Dedifferentiated amniotic fluid mesenchymal stem cell (primary cell): ENCODE results near the gene AGER.
"Not testable (repeated sequence)": the region's sequence is repeated elsewhere in the genome, so short reads cannot be mapped to it uniquely, and the experiment has no call there.

Experiments
- DNase-seq: peaks from one replicate; pipeline ENCODE4 v3.0.0-alpha.2; 2016; ENCODE audit errors: extremely low spot score

AGER gene

DNA sequence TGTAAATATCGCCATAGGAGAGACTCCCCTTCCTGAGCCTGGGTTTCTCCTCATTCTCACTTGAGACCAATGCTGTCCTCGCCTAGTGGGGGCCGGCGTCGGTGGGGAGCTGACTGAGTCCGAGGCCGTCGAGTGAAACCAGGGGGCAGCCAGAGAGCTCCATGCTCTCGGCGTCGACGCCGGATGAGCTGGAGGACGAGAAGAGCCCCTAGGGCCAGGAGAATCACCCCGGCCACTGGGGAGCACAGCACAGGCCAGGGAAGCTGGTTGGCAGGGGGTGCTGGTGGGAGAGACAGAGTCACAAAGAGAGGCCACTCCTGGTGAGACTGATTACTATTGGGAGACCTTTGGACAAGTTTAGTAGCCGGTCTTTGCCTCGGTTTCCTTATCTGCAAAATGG is 14.8 kb upstream of the AGER start:
- no peak for DNase-seq

DNA sequence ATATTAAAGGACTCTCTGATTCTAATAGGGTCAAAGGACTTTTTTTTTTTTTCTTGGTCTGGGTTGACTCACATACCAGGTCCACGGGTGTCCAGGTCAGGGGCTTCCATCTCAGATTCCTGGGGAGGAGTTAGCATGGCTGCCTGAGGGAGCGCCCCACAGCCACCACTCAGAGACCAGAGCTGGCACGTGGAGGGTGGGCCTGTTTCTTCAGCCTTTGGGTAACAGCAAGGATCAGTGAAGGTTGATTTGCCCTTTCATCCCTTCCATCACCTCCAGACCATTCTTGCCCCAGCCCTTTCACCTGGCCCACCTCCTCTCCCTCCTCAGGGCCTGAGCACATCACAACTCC is 14.3 kb upstream of the AGER start:
- no peak for DNase-seq

DNA sequence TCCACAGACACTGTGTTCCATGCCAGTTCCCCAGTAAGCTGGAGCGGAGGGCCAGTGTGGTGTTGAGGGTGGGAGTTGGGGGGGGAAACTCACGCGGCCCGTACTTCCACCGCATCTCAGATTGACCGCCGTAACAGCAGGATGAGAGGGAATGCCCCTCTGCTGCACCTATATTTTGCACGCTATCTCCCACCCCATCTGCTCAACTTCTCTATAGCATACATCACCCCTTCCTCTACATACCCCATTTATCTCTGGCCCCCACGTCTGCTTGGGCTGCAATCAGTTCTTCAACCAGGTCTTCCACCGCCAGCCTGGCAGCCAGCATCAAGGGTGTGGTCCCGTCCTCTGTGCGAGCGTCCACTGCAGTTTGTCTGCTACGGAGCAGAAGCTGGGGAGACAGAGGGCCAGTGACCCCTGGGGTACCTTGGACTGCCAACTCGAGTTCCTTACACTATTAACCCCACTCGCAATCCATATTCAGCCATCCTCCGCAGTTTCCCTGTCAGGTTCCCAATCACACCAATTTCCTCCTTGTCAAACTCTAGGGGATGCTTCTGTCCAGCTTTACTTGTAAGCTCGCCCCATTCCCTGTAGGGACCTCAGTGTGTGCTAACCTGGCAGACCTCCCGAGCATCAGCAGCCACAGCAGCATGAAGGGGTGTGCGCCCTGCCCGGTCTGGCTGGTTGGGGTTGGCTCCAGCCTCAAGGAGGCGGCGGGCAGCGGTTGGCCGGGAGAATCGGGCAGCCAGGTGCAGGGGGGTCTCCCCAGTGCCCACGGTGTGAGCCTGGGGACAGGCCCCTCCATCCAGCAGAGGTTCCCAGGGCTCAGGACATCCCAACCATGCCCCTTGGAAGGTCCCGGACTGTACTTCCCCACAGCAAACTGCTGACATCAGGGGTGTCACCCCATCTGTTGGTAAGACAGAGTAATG is 12.9 kb upstream of the AGER start:
- DNase-seq = no peak

DNA sequence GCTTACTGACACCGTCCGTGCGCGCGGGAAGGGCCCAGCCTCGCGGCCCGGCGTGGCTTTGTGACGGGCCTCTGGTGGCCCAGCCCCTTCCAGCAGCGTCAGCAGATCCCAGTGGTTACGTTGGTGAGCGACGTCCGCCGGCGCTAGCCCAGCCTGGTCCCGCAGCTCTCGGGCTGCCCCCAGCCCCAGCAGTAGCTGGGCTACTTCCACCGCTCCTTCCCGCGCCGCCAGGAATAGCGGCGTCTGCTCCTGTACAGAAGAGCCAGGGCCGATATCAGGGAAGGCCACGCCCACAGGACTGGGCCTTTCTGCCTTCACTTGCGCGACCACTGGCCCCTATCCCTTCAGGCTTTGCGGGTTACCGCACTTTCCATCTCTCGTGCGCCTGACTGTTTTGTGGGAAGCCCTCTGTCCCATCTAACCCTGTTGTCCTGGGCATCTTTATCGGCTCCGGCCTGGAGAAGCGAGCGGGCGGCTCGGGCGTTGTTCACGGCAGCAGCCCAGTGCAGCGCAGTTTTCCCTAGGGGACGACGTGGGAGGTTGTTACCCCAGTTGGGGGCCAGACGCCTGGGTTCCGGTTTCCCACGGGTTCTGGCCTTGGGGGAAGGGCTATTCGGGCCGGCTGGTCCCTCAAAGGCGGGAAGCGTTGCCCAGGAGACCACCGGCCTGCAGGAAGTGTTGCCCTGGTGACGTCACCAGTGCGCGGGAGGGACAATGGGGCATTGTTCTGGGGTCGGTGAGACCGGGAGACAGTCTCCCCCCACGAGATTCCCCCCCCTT is 12.0 kb upstream of the AGER start:
- peak; percentile 31 for DNase-seq

DNA sequence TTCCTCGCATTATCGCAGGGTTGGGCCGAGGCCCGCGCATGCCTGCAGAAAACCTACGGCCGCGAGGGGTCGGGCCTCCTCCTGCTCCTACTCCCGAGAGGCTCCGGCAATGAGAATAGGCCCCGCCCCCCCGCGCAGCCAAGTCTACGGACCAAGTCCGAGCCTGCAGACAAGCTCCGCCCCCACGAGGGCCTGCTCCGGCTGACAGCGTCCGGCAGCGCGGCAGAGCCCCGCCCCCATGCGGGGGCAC is 11.5 kb upstream of the AGER start:
- peak; percentile 100 for DNase-seq

DNA sequence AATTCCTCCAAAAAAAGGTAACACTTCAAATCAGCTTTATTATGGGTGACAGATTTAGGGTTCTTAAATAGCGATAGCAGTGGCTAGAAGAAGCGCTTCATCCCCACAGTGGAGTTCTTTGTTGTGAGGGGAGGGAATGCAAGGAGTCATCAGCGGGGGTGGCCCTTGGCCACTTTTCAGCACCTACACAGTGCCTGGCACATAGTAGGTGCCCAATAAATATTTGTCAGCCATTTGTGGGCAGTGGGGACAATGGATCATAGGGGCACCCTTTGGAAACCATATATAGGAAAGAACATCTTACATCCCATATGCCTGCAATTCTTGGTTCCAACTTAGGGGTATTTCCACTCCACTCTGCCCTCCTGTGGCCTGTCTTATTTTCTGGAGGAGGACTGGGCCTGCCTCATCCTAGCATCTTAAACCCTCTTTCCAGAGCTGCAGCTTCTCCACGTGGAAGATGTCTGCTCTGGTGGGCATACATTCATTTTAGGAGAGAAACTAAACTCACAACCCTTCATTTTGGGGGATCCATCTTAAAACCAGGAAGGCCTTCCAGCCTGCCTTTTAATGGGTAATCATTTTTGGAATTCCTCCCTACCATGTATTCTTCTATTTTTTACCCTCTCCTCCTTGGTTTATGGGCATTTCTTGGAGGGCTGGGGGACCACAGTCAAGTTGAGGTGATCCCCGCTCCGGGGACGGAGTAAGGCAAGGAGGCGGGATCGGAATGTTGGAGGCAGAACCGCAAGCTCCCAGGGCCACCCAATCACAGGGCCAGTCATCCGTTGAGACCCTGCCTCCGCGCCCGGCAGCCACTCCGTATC is 11.0 kb upstream of the AGER start:
- DNase-seq = peak; percentile 64

DNA sequence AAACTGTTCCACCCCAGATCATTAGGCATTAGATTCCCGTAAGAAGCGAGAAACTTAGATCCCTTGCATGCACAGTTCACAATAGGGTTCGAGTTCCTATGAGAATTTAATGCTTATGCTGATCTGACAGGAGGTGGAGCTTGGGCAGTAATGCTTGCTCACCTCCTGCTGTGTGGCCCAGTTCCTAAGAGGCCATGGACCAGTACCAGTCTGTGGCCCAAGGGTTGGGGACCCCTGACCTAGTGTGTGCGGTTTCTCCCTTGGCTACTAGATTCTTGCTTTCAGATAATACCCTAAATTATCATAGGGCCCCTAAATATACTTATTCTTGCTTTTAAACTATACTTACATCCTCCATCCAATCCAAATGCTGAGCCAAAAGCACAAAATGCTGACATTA is 10.3 kb upstream of the AGER start:
- no peak for DNase-seq

- not testable (repeated sequence) for DNase-seq
These were observed 9.0 kb upstream of the AGER start for GRCh38 chr6:32193096-32193495.

DNA sequence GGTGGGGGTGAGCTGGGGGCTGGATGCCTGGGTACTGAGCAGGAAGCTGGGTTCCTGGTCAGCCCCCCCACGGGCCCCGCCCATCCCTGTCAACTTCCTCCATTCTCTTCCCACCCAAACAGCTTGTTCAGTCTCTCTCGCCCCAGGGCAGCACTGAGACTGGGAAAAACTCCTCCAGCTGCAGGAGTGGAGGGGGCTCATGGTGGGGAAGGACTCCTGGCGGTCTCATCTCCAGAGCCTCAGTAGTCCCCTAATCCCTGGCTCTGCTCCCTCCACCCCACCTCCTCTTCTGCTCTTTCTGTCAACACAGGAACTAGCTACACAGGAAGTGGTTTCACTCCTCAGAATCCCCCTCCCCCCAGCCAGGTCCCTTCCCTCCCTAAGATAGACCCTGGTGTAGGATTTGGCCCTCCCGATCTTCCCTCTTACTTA is 8.6 kb upstream of the AGER start, which contains the start of gene GPSM3:
Gene GPSM3 (minus strand): TSS at position 36 of the 432 bp plus-strand sequence. CDS start 130 bp downstream, outside the sequence.
- no peak for DNase-seq

DNA sequence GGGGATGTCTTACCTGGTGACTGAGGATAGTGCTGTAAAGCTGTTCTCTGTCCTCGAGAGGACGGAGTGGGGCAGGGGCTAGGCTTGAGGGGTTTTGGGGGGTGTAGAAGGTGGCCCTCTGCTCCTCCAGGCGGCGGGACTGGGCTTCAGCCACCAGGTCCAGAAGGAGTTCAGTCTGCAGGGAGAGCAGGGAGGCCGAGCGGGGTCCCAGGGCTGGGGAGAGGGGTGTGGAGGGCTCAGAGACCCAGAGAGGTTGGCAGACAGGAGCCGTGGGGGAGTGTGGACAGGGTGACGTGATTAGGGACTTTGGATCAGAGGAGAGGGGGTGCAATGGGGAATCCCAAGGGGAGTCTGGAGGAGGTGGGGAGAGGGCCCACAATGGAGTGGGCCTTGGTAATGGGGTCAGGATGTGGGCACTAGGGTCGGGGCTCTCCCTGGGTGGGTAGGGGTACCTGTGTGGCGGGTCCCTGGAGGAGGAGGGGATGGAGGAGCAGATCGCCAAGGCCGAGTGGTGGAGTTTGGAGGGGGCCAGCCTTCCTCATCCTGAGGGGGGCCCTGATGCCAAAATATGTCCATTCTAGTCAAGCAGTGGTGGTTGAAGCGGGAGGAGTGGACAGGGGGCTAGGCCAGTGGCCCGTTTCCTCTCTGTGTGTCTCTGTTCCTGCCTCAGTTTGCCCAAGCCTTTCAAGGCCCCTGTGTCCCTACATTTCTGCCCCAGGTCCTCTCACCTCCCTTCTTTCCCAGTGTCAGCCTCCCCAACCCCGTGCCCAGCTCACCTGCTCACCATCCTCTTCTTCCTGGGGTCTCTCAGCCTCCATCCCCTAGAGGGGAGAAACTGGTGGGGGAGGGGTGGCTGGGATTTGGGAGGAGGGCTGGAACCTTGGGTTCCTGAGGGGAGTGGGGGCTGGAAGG is 7.9 kb upstream of the AGER start:
- no peak for DNase-seq

DNA sequence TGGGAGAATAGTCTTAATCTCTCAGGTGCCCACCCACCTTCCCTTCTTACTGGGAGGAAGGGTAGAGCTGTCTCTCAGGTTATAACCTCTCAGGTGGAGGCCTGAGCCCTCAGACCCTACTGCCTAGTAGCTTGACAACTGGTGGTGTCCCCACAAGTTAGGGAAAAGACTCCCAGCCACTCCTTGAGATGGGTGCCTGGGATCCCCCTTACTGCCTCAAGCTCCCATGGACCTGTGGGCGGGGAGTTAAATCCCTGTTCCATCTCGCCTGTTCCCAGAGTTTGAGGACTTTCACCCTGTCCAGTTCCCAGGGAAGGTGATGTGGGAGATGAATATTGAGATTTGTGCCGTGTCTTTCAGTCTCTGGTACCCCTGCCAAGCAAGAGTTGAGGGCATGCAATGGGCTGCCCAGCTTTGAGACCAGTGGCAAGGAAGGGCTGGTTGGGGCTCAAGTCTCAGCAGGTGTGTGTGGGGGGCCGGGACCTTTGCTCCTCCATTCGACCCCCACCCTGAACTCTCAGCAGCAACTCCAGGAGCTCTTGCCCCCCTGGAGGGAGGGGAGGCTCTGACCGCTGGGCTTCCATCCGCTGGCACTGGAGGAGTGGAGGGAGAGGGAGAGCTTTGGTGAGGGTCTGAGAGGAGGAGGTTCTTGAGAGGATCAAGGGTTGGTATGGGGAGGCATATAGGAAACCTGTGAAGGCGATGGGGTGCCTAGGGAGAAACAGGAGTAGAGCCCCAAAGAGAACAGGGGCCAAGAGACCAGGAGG is 7.0 kb upstream of the AGER start:
- DNase-seq = no peak

DNA sequence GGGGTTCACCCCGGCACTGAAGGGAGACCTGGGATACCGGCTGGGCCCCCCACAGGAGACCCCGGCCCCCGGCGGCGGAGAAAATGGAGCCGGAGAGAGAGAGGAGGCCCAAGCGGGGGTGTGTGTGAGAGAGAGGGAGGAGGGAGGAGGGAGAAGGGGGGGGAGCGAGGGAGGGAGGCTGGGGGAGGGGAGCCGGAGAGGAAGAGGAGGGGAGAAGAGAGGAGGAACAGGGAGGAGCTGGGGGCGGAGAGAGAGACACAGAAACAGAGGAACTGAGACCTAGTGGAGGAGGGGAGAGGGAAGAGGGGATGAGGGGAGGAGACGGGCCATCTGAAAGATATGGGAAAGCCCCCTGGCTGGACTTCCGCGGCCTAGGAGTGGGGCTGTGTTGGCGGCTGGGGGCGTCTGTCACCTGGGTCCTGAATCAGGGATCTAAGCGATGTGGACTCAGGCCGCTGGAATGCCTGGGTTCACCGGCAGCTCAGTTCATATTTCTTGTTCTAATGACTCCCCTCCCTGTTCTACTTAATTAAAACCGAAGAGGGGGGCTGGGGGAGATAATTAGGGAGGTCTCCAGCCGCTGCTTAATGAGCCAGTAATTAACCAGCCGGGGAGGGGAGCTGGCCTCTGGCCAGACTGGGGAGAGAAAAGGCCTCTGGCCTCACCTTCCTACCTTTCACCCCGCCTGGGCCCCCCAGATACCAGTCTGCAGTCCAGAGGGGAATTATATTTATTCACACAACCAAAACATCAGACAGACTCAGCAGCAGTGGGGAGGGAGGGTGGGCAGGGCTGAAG is 6.2 kb upstream of the AGER start, which contains the start of gene PBX2:
Gene PBX2 (minus strand): TSS at position 149 of the 798 bp plus-strand sequence. CDS start 287 bp downstream, outside the sequence.
- peak; percentile 79 for DNase-seq

GRCh38 chr6:32189742-32190053 is 5.6 kb upstream of the AGER start:
- no peak for DNase-seq

DNA sequence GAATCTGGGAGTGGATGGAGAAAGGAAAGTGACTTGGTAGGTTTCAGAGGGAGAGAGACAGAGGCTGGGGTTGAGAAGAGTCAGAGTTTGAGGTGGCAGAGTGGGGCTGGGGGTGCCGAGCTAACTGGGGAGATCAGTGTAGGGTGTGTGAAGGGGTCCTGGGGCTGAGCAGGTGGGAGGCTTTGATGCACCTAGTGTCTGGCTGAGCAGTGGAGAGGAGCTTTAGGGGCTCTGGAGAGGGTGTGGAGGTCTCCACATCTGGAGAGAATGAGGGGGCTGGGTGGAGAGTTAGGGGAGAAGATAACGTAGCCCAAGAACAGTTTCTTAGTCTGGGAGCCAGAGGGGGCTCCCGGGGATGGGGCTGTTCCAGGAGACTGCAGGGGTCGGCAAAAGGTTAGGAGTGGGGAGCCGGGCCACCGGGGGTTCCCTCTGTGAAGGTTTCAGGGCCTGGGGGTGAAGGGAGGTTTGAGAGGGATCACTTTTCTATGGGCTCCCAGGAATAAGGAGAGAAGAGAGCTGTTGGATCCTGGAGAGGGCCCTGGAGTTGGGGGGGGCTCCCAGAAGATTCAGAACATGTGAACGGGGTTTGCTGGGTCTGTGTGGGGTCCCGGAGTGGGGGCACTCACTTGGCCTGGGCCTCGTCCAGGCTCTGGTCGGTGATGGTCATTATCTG is 5.2 kb upstream of the AGER start:
- no peak for DNase-seq

DNA sequence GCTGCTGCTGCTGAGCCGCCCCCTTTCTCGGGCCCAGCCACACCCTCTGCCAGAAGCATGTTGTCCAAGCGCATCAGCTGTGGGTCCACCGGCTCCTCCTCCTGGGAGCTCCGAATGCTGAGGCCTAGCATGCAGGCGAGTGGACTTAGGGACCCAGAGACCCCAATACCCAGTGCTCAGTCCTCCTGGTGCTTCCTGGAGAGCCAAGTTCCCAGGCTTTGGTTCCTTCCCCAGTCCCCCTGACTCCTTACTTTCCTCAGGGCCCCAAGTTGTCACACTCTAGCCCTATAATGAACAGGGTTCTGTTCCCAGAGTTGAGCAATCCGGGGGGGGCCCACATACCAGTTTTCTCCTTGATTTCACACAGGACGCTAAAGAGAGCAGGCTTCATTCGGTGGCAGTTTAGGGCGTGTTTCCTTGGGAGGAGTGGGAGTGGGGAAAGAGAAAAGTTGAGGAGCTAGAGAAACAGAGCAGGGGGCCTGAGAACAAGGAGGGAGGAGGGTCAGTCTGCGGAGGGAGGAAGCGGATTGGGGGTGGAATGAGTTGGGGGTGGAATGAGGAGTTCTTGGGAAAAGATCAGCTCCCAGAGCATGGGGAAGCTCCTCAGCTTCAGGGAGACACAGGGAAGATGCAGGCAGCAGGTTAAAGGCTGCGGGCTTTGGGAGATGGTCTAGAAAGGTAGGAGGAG is 4.5 kb upstream of the AGER start:
- no peak for DNase-seq

- DNase-seq = not testable (repeated sequence)
These were observed 3.8 kb upstream of the AGER start for GRCh38 chr6:32187725-32188380.

DNA sequence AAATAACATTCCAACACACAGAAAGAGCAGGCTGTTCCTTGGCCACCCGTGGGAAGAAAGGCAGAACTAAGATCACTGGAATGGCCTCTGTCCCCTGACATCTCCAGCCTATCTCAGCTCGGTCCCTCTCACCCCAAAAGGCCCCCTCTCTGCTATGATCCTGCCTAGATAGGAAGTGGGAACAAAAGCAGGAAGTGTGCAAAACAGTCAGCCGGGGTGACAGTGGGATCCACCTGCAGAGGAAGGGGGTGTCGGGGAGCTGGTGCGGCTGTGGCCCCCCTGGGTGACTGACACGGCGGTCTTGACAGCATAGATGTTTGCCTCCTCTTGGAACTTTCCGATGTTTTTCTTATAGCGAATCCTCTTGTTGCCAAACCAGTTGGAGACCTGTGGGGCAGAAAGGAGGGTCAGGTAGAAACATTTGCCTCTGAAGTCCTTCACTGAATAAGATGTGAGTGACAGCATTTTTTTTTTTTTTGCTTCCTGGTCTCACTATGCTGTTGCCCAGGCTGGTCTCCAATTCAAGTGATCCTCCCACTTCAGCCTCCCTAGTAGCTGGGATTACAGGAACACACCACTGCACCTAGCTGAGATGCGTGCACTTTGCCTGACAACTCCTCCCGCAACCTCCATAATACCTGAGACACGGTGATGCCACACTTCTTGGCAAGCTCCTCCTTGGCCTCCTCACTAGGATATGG is 3.1 kb upstream of the AGER start:
- no peak for DNase-seq
